SU-DHL-6 (cell line): ENCODE data around the gene CHRM2.

Source experiments
- H2AFZ ChIP-seq: fragments of 200-600 bp; sonication (generic); 2 replicates; pipeline ENCODE4 v1.6.1; 2014; ENCODE audit warnings: low read depth, mild to moderate bottlenecking, moderate library complexity, mixed read lengths, antibody characterized with exemption, low read length; ENCODE audit not compliant: severe bottlenecking
- H3F3A ChIP-seq: fragments of 200-600 bp; shearing (Covaris generic); 2 replicates; pipeline ENCODE4 v1.6.0; 2016; ENCODE audit warnings: antibody characterized with exemption, mild to moderate bottlenecking; ENCODE audit not compliant: insufficient read depth
- H3K27ac ChIP-seq: fragments of 200-600 bp; sonication (generic); 2 replicates; pipeline ENCODE4 v1.5.1; 2016; ENCODE audit warnings: low read depth, mild to moderate bottlenecking, low read length, moderate library complexity, mixed read lengths
- H3K27me3 ChIP-seq: fragments of 200-600 bp; sonication (generic), shearing (Covaris generic); 2 replicates; pipeline ENCODE4 v1.6.0; 2014; ENCODE audit warnings: mild to moderate bottlenecking, low read length
- H3K36me3 ChIP-seq: fragments of 200-600 bp; sonication (generic); 2 replicates; pipeline ENCODE4 v1.6.1; 2014; ENCODE audit warnings: mild to moderate bottlenecking, low read length, mixed read lengths
- H3K4me2 ChIP-seq: fragments of 300-600, 200-600 bp; shearing (Covaris generic), sonication (generic); 2 replicates; pipeline ENCODE4 v1.6.0; 2014; ENCODE audit warnings: low read length, low read depth, mild to moderate bottlenecking; ENCODE audit not compliant: poor library complexity, severe bottlenecking
- H3K4me3 ChIP-seq: fragments of 200-600 bp; sonication (generic); 2 replicates; pipeline ENCODE4 v1.5.1; 2014; ENCODE audit warnings: antibody characterized with exemption, low read length, mild to moderate bottlenecking, mixed read lengths; ENCODE audit not compliant: insufficient read depth, poor library complexity, severe bottlenecking
- H3K79me2 ChIP-seq: fragments of 200-600 bp; sonication (generic); 2 replicates; pipeline ENCODE4 v1.6.1; 2014; ENCODE audit warnings: mild to moderate bottlenecking, low read length, moderate library complexity; ENCODE audit not compliant: insufficient read depth
- H3K9ac ChIP-seq: fragments of 200-600 bp; sonication (generic); 2 replicates; pipeline ENCODE4 v1.7.0; 2014; ENCODE audit warnings: mild to moderate bottlenecking, low read length
- H3K9me2 ChIP-seq: fragments of 200-600 bp; sonication (generic); replicated peaks from 2 replicates; pipeline ENCODE4 v1.6.1; 2014; ENCODE audit warnings: low read length; ENCODE audit not compliant: insufficient read depth
- H3K9me3 ChIP-seq: fragments of 200-600 bp; sonication (generic); 2 replicates; pipeline ENCODE4 v1.6.1; 2014; ENCODE audit warnings: low read length, mixed read lengths; ENCODE audit not compliant: insufficient read depth
- H4K20me1 ChIP-seq: fragments of 200-600 bp; sonication (generic); 2 replicates; pipeline ENCODE4 v1.6.1; 2014; ENCODE audit warnings: low read depth, mild to moderate bottlenecking, antibody characterized with exemption, low read length, moderate library complexity, mixed read lengths
- CTCF ChIP-seq: fragments of 200-600 bp; sonication (generic); IDR thresholded peaks from one replicate; pipeline ENCODE4 v1.5.1; 2017; ENCODE audit warnings: antibody characterized with exemption, mild to moderate bottlenecking, low read length, moderate library complexity; ENCODE audit not compliant: insufficient read depth, poor library complexity, severe bottlenecking
- EZH2phosphoT487 ChIP-seq: fragments of 200-600 bp; sonication (generic), shearing (Covaris generic); conservative IDR thresholded peaks from 2 replicates; pipeline ENCODE4 v1.6.1; 2018; ENCODE audit warnings: mild to moderate bottlenecking, antibody characterized with exemption, low read length, moderate library complexity, mixed read lengths

CHRM2 gene

GRCh38 chr7:137001478-137001877, 133.0 kb downstream of the CHRM2 start:
- Histone ChIP-seq H3K27ac (no peak overlapping the region), H3K4me3 (no peak overlapping the region), H3K4me2 (no peak overlapping the region), H2AFZ (no peak overlapping the region), H3K9ac (no peak overlapping the region), H3K9me3 (no peaks in the 10 kb centered on the region), H3K79me2 (no peaks in the 10 kb centered on the region), H3K27me3 (no peaks in the 10 kb centered on the region), H3K36me3 (no peaks in the 10 kb centered on the region), H4K20me1 (no peaks in the 10 kb centered on the region), H3K9me2 (no peaks in the 10 kb centered on the region), H3F3A (no peaks in the 10 kb centered on the region)
- TF ChIP-seq CTCF, result no peak
- no peak for TF ChIP-seq EZH2phosphoT487

- no peaks in the 10 kb centered on the region for H3K79me2 ChIP-seq
- H3K27ac ChIP-seq, result no peak overlapping the region
- H3K9ac ChIP-seq, result no peak overlapping the region
- no peak overlapping the region for H3K4me2 ChIP-seq
- no peaks in the 10 kb centered on the region for H4K20me1 ChIP-seq
- no peaks in the 10 kb centered on the region for H3K9me3 ChIP-seq
- H3F3A ChIP-seq, result no peaks in the 10 kb centered on the region
- H3K36me3 ChIP-seq, result no peaks in the 10 kb centered on the region
- H3K4me3 ChIP-seq, result no peak overlapping the region
- H3K27me3 ChIP-seq, result no peaks in the 10 kb centered on the region
- no peaks in the 10 kb centered on the region for H3K9me2 ChIP-seq
- H2AFZ ChIP-seq, result no peak overlapping the region
- no peak for TF ChIP-seq EZH2phosphoT487
- no peak for TF ChIP-seq CTCF
Observed at GRCh38 chr7:137003086-137003485, 134.6 kb downstream of the CHRM2 start.

- H3K4me2 ChIP-seq, result no peak overlapping the region
- H3K9me2 ChIP-seq, result no peaks in the 10 kb centered on the region
- H3F3A ChIP-seq, result no peaks in the 10 kb centered on the region
- no peaks in the 10 kb centered on the region for H4K20me1 ChIP-seq
- no peaks in the 10 kb centered on the region for H3K9me3 ChIP-seq
- no peaks in the 10 kb centered on the region for H3K36me3 ChIP-seq
- TF ChIP-seq CTCF, result no peak
- TF ChIP-seq EZH2phosphoT487, result no peak
- H3K9ac ChIP-seq, result no peak overlapping the region
- no peak overlapping the region for H3K27ac ChIP-seq
- no peak overlapping the region for H2AFZ ChIP-seq
- H3K27me3 ChIP-seq, result no peaks in the 10 kb centered on the region
- H3K79me2 ChIP-seq, result no peaks in the 10 kb centered on the region
- H3K4me3 ChIP-seq, result no peak overlapping the region
Observed at GRCh38 chr7:137003566-137003965, 135.1 kb downstream of the CHRM2 start.
